Right lobe of liver (tissue), 6 donors: Measurements from ENCODE around the gene PPID. TPM values are rescaled to one million over a fixed set of nuclear protein-coding genes. Genes with fewer than 3 reads are reported as not detected.

Source experiments
- ATAC-seq, 4 donors: fragments of 200-7000 bp; cut with Tn5 transposase; one replicate each; pipeline ENCODE4 v1.9.1; 2020; ENCODE audit warnings: mild to moderate bottlenecking in 4 of 4, moderate library complexity in 4 of 4
- DNase-seq, 3 donors: peaks; one replicate each; pipeline ENCODE4 v3.0.0-alpha.2; 2020
- H3K27ac ChIP-seq, 3 donors: fragments of 200-600 bp; one replicate each; pipeline ENCODE4 v1.8.0; 2022
- H3K27me3 ChIP-seq, 2 donors: fragments of 200-600 bp; one replicate each; pipeline ENCODE4 v1.8.0; 2022
- H3K36me3 ChIP-seq, 4 donors: fragments of 200-600 bp; sonication (generic) in 1 of 4; one replicate each; pipeline versions ENCODE4 v1.5.1 to v1.8.0; 2017 to 2022; ENCODE audit warnings: control low read depth in 1 of 4
- H3K4me1 ChIP-seq, 4 donors: fragments of 200-600 bp; sonication (generic) in 1 of 4; one replicate each; pipeline versions ENCODE4 v1.5.1 to v1.8.0; 2017 to 2022; ENCODE audit warnings: control low read depth in 1 of 4
- H3K4me3 ChIP-seq, 3 donors: fragments of 200-600 bp; one replicate each; pipeline ENCODE4 v1.8.0; 2022
- H3K9me3 ChIP-seq, 4 donors: fragments of 200-600 bp; sonication (generic) in 1 of 4; one replicate each; pipeline versions ENCODE4 v1.5.1 to v1.8.0; 2017 to 2022; ENCODE audit warnings: control low read depth in 1 of 4
- CTCF ChIP-seq, 4 donors: fragments of 200-600 bp in 3 of 4; fragments of 450-650 bp in 1 of 4; IDR thresholded peaks; one replicate each; pipeline versions ENCODE4 v1.5.1 to v1.8.0; 2016 to 2022; ENCODE audit warnings: antibody characterized with exemption in 4 of 4, mild to moderate bottlenecking in 2 of 4
- POLR2A ChIP-seq: fragments of 450-650 bp; IDR thresholded peaks from one replicate; pipeline ENCODE4 v1.6.1; 2017; ENCODE audit warnings: antibody characterized with exemption, mild to moderate bottlenecking
- WGBS: methylation state at CpG from one replicate; pipeline ENCODE4 v1.1.6; 2018; ENCODE audit warnings: low coverage, low lambda C conversion rate; ENCODE audit not compliant: insufficient coverage; ENCODE audit errors: missing lambda C conversion rate; 5-methylcytosine and 5-hydroxymethylcytosine counted together
- intact Hi-C, 2 donors: fragments of 100-400 bp; cut with DNase I; formaldehyde crosslinking; loops; one replicate each; pipeline versions ENCODE4 v1.11.2 to v1.14.1; 2022
- long read RNA-seq: library from polyadenylated mRNA; unstranded; transcript quantifications from one replicate; pipeline ENCODE4 v2.0.0, GENCODE V29; 2019
- total RNA-seq, 6 experiments: library from RNA; depleted of rRNA in 2 of 6; stranded (reverse); fragments of >200 nt in 2 of 6; fragmentation: NEBNext Ultra II Directional in 3 of 6; extraction: Animal tissue kit (Norgen Biotek cat#: 25700) in 3 of 6; gene quantifications; one replicate each; pipeline versions ENCODE4 v1.1.0 to v1.2.4, GENCODE V29; 2016 to 2023
- donor health status: DM: no; HTN: yes; CAD: no.
- donor health status: DM: no; HTN: no; CAD: no.
- donor health status: DM: no; HTN: no; CAD: no.
- donor health status: DM: no; HTN: yes; CAD: no.
- donor health status: DM: no; HTN: yes; CAD: no.

The PPID gene
- 10 to 100 TPM; 12.6 to 31.4 (median 18.5) TPM for total RNA-seq
- long read RNA-seq, transcript PPID-201 (10 exons, 1,823 nt) = major isoform, 10 of 22 reads
- long read RNA-seq, partial matches to known transcripts = 10 of 22 reads
- long read RNA-seq, other reads (novel, unspliced or antisense) = 2 of 22 reads

- DNase-seq (peak; percentile 88 to 91 (median 91)), ATAC-seq (peak; percentile 96 to 99 (median 98))
- Histone ChIP-seq H3K4me3 (peak within 1 kb of the TSS; percentile 76 to 92 (median 76)), H3K36me3 (peaks cover 0 to 22% (median 11%) of the 10 kb centered on the region in 4 donors), H3K27me3 (no peaks in the 10 kb centered on the region), H3K27ac (peak within 1 kb of the TSS; percentile 96 to 99 (median 97)), H3K9me3 (no peaks in the 10 kb centered on the region), H3K4me1 (peaks cover 0 to 10% (median 3%) of the 10 kb centered on the region in 4 donors)
- 0% methylated on average over 35 of the region's 65 CpGs for WGBS
- intact Hi-C loops = loop anchor here in 1 of 2 donors (10.0 kb wide), 1 partner anchor 122 kb away; no protein-coding TSS in a partner anchor
- TF ChIP-seq CTCF (IDR thresholded peaks at IDR 0.05) (no peak), POLR2A (peak; percentile 81)
Observed at GRCh38 chr4:158722917-158723793, at the start of gene PPID. Gene PPID, minus strand, starts transcription at chr4:158723396. Its CDS starts 108 bp downstream, at chr4:158723288.

DNA sequence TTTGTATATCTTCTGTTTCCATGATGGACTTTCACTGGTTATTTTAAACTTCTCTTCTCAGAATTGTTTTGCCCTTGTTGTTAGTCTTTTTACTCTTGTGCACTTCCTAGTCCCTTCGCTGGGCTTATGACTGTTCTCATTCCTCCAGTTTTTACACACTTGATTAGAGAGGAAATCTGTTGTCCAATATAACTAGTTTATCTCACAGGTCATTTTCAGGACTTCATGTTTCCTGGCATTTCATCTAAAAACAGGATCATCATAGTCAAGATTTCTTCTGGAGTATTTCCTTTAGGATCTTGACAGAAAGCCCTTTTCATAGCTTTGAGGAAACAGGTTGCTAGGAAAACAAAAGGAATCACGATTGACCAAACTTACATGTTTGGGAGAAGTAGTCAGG lies 48.6 kb upstream of the PPID start:
- 24% methylated on average over 2 of the region's 2 CpGs for WGBS
- DNase-seq = no peak
- no peak for ATAC-seq
- Histone ChIP-seq H3K27ac (no peak overlapping the region), H3K9me3 (no peaks in the 10 kb centered on the region), H3K27me3 (no peaks in the 10 kb centered on the region), H3K4me1 (peaks cover 0 to 25% (median 0%) of the 10 kb centered on the region in 4 donors), H3K4me3 (no peak overlapping the region), H3K36me3 (no peaks in the 10 kb centered on the region)
- TF ChIP-seq CTCF (IDR thresholded peaks at IDR 0.05) (no peak), POLR2A (no peak)
- intact Hi-C loops = no loop called here

DNA sequence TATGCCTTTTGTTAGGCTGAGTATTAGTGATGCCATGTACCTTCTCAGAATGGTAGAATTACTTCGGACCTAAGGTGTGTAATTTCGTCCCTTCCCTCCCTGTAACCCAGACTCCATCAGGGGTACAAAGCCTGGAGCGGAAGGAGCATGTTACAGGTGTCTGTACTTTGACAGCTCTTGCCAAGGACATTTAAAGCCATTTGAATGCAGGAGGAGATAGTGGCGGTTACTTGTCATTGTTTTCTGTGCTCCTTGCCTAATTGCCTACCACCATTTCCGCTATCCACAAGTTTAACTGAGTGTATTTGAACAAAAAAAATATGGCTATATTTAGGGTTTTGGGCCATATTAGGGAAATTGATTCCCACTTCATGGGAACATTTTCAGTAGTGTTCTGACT lies 47.5 kb upstream of the PPID start:
- peak overlapping the region in 1 of 3 donors; percentile 88 for H3K4me3 ChIP-seq
- ATAC-seq (no peak), DNase-seq (no peak)
- 49% methylated on average over 4 of the region's 5 CpGs for WGBS
- no peaks in the 10 kb centered on the region for H3K9me3 ChIP-seq
- peaks cover 0 to 18% (median 0%) of the 10 kb centered on the region in 4 donors for H3K4me1 ChIP-seq
- TF ChIP-seq CTCF (IDR thresholded peaks at IDR 0.05) (no peak), POLR2A (no peak)
- intact Hi-C loops = no loop called here
- H3K27me3 ChIP-seq = no peaks in the 10 kb centered on the region
- H3K36me3 ChIP-seq = no peaks in the 10 kb centered on the region
- no peak overlapping the region for H3K27ac ChIP-seq

- peaks cover 0 to 16% (median 0%) of the 10 kb centered on the region in 4 donors for H3K4me1 ChIP-seq
Observed at GRCh38 chr4:158769175-158769921, 46.2 kb upstream of the PPID start.

More at GRCh38 chr4:158769175-158769921, 46.2 kb upstream of the PPID start:
- intact Hi-C loops = no loop called here
- Histone ChIP-seq H3K9me3 (no peaks in the 10 kb centered on the region), H3K4me3 (peak overlapping the region; percentile 55 to 88 (median 76)), H3K27me3 (no peaks in the 10 kb centered on the region), H3K36me3 (no peaks in the 10 kb centered on the region), H3K27ac (peak overlapping the region; percentile 77 to 87 (median 81))
- TF ChIP-seq POLR2A (no peak), CTCF (IDR thresholded peaks at IDR 0.05) (no peak)
- ATAC-seq (peak; percentile 11 to 54 (median 26)), DNase-seq (peak; percentile 45 to 66 (median 62))
- under 1% methylated on average over 27 of the region's 49 CpGs for WGBS
